Smooth muscle cell (in vitro differentiated cells): ENCODE results near the gene HNRNPAB. TPM values are rescaled to one million over a fixed set of nuclear protein-coding genes. Genes with fewer than 3 reads are reported as not detected.
A peak's percentile ranks its signal among the peaks of the same experiment; 100 is the strongest.

Experiments used
- DNase-seq: peaks from one replicate; lab custom pipeline; 2025; ENCODE audit not compliant: unreplicated experiment; lab: John Stamatoyannopoulos, UW
- H2AFZ ChIP-seq: fragments of 200-600 bp; sonication (generic); 2 replicates; pipeline ENCODE4 v1.6.0; 2016; ENCODE audit warnings: antibody characterized with exemption, low read depth, mild to moderate bottlenecking
- H3F3A ChIP-seq: fragments of 200-600 bp; sonication (generic); 2 replicates; pipeline ENCODE4 v1.6.0; 2017; ENCODE audit warnings: antibody characterized with exemption, low read depth
- H3K27ac ChIP-seq: fragments of 200-600 bp; sonication (generic); 2 replicates; pipeline ENCODE4 v1.5.1; 2016; ENCODE audit warnings: low read depth, mild to moderate bottlenecking
- H3K27me3 ChIP-seq: fragments of 200-600 bp; sonication (generic); 2 replicates; pipeline ENCODE4 v1.6.1; 2016; ENCODE audit warnings: low read depth, mild to moderate bottlenecking
- H3K36me3 ChIP-seq: fragments of 200-600 bp; sonication (generic); 2 replicates; pipeline ENCODE4 v1.5.1; 2016; ENCODE audit warnings: low read depth
- H3K4me1 ChIP-seq: fragments of 200-600 bp; sonication (generic); 2 replicates; pipeline ENCODE4 v1.5.1; 2016; ENCODE audit warnings: low read depth
- H3K4me2 ChIP-seq: fragments of 200-600 bp; sonication (generic); 2 replicates; pipeline ENCODE4 v1.6.0; 2016; ENCODE audit warnings: mild to moderate bottlenecking
- H3K4me3 ChIP-seq: fragments of 200-600 bp; sonication (generic); 2 replicates; pipeline ENCODE4 v1.5.1; 2016; ENCODE audit warnings: mild to moderate bottlenecking
- H3K79me2 ChIP-seq: fragments of 200-600 bp; sonication (generic); 2 replicates; pipeline ENCODE4 v1.6.0; 2016; ENCODE audit warnings: low read depth, mild to moderate bottlenecking
- H3K9ac ChIP-seq: fragments of 200-600 bp; sonication (generic); 2 replicates; pipeline ENCODE4 v1.6.0; 2016; ENCODE audit warnings: low read depth
- H3K9me3 ChIP-seq: fragments of 200-600 bp; sonication (generic); replicated peaks from 2 replicates; pipeline ENCODE4 v1.5.1; 2016; ENCODE audit warnings: low read depth
- H4K20me1 ChIP-seq: fragments of 200-600 bp; sonication (generic); 2 replicates; pipeline ENCODE4 v1.6.0; 2016; ENCODE audit warnings: low read depth
- WGBS: methylation state at CpG from one replicate; pipeline ENCODE4 v1.1.7; 2016; ENCODE audit warnings: low lambda C conversion rate; 5-methylcytosine and 5-hydroxymethylcytosine counted together
- polyA plus RNA-seq: library from polyadenylated mRNA; unstranded; fragments of >200 nt; fragmentation: Nextera tagmentation; extraction: Ambion mirVana; gene quantifications from 2 replicates; pipeline ENCODE4 v1.2.1, GENCODE V29; 2016
- total RNA-seq: library from RNA; depleted of rRNA; stranded (reverse); fragments of >200 nt; gene quantifications from 2 replicates; pipeline ENCODE4 v1.2.3, GENCODE V29; 2014
- TF ChIP-seq, protein P1 (sequence below): fragments of 200-600 bp; sonication (generic); IDR thresholded peaks from 2 replicates; pipeline ENCODE4 v1.5.1; 2017; ENCODE audit warnings: borderline replicate concordance, mild to moderate bottlenecking, antibody characterized with exemption; ENCODE audit not compliant: insufficient read depth, poor library complexity, severe bottlenecking

The HNRNPAB gene
- total and polyA plus RNA-seq, 2 experiments from 2014 or later: 79.3 to 170 TPM

DNA sequence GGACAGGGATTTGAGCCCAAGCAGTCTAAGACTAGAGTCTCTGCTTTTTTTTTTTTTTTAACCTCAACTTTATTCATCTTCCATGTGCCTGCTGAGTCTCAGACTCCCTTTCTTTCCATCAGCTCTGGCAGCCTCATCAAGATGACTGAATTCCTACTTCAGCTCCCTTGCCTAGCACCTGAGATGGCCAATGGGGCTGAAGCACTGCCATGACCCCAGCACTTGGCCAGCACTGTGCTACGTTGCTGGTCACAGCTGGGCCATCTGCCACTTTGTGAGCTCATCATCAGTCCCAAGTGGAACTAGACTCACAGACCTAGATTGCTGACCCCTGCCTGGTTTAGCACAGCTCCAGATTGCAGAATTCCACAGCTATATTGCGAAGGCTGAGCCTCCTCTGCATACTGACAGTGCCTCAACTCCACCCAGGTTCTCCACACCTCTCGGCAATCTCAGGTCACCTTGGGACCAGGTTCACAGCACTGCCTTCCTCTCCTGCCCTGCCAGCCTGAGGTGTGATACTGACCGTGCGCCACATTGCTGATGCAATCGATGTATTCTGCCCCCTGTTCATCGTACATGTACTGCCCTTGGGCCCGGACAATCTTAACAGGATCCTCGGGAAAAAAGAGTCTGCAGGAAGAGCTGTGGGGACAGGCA lies 26.7 kb downstream of the HNRNPAB start:
- Histone ChIP-seq H3K9ac (no peak overlapping the region), H3K36me3 (no peaks in the 10 kb centered on the region), H3K4me3 (peak overlapping the region; percentile 73), H3K79me2 (peaks cover 26% of the 10 kb centered on the region), H3K4me2 (peak overlapping the region; percentile 97), H3K9me3 (no peaks in the 10 kb centered on the region), H3K27ac (no peak overlapping the region), H3K4me1 (peaks cover 9% of the 10 kb centered on the region), H2AFZ (no peak overlapping the region), H4K20me1 (peaks cover 4% of the 10 kb centered on the region), H3K27me3 (no peaks in the 10 kb centered on the region), H3F3A (peaks cover 4% of the 10 kb centered on the region)
- WGBS: 86% methylated on average over 9 of the region's 9 CpGs
- TF ChIP-seq, protein P1, sequence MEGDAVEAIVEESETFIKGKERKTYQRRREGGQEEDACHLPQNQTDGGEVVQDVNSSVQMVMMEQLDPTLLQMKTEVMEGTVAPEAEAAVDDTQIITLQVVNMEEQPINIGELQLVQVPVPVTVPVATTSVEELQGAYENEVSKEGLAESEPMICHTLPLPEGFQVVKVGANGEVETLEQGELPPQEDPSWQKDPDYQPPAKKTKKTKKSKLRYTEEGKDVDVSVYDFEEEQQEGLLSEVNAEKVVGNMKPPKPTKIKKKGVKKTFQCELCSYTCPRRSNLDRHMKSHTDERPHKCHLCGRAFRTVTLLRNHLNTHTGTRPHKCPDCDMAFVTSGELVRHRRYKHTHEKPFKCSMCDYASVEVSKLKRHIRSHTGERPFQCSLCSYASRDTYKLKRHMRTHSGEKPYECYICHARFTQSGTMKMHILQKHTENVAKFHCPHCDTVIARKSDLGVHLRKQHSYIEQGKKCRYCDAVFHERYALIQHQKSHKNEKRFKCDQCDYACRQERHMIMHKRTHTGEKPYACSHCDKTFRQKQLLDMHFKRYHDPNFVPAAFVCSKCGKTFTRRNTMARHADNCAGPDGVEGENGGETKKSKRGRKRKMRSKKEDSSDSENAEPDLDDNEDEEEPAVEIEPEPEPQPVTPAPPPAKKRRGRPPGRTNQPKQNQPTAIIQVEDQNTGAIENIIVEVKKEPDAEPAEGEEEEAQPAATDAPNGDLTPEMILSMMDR: no peak
- DNase-seq: no peak

- TF ChIP-seq, protein P1: no peak
- no peak for DNase-seq
- no peak overlapping the region for H2AFZ ChIP-seq
- no peaks in the 10 kb centered on the region for H3K9me3 ChIP-seq
- H3K4me2 ChIP-seq: peak overlapping the region; percentile 97
- peak overlapping the region; percentile 73 for H3K4me3 ChIP-seq
- H3K36me3 ChIP-seq: no peaks in the 10 kb centered on the region
- WGBS: 41% methylated on average over 21 of the region's 21 CpGs
- H3K4me1 ChIP-seq: peaks cover 9% of the 10 kb centered on the region
- peak overlapping the region; percentile 66 for H3K27ac ChIP-seq
- no peaks in the 10 kb centered on the region for H3K27me3 ChIP-seq
- H3F3A ChIP-seq: peaks cover 4% of the 10 kb centered on the region
- H3K9ac ChIP-seq: peak overlapping the region; percentile 81
- H3K79me2 ChIP-seq: peaks cover 26% of the 10 kb centered on the region
- peaks cover 4% of the 10 kb centered on the region for H4K20me1 ChIP-seq
Observed at GRCh38 chr5:178231539-178232123, 27.3 kb downstream of the HNRNPAB start.

DNA sequence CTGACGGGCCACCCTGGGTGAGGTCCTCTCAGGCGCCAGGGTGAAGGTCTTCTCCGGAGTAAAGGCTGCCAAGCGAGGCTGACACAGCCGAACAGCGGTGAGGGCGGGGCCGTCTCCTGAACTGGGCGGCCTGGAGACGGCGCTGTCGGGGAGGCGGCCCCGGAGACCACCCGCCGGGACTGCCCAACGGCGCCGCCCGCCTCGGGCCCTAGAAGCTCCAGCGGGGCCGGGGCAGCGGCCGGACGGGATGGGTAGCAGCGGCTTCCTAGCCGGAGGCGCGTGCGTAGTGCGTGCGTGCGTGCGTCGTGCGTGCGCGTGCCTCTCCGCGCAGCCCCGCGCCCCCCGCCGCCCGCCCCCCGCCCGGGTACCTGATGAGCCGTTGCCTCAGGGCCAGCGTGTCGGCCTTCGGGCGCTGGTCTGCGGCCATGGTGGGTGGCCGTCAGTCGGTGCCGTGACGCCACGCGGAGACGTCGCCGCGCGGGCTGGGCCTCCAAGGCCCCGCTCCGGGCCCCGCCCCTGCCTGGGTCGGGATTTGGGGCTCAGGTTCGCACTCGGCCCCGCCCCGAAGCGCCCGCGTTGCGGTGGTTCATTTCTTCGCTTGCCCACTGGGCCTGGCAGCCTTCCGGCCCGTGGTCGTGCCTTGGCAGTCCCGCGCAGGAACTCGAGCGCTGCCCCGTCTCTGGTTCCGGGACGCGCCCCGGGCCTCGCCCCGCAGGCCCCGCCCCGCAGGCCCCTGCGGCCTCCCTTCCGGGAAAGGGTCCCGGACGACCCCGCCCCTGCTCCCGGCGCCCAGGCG lies 28.0 kb downstream of the HNRNPAB start, which contains the start of gene PHYKPL:
Gene PHYKPL, minus strand, starts transcription at position 679 of the 796 bp plus-strand sequence. Its CDS starts 252 bp downstream, at position 427.
- Histone ChIP-seq H4K20me1 (peaks cover 4% of the 10 kb centered on the region), H3K9ac (peak within 1 kb of the TSS; percentile 81), H3K4me2 (peak within 1 kb of the TSS; percentile 97), H3K27ac (peak within 1 kb of the TSS; percentile 66), H3K27me3 (no peaks in the 10 kb centered on the region), H3K79me2 (peaks cover 26% of the 10 kb centered on the region), H3K4me3 (peak within 1 kb of the TSS; percentile 73), H3F3A (peaks cover 4% of the 10 kb centered on the region), H2AFZ (peak within 1 kb of the TSS; percentile 92), H3K9me3 (no peaks in the 10 kb centered on the region), H3K36me3 (no peaks in the 10 kb centered on the region), H3K4me1 (peaks cover 9% of the 10 kb centered on the region)
- WGBS: under 1% methylated on average over 60 of the region's 102 CpGs
- peak; percentile 33 for DNase-seq
- TF ChIP-seq, protein P1: no peak
